Breast epithelium (tissue), 4 donors: Measurements from ENCODE around the gene MIF. TPM values are rescaled to one million over a fixed set of nuclear protein-coding genes. Genes with fewer than 3 reads are reported as not detected.

Experiments
- DNase-seq, 2 donors: peaks; one replicate each; pipeline ENCODE4 v3.0.0-alpha.2; 2019; ENCODE audit warnings: low spot score in 2 of 2
- H3K27ac ChIP-seq, 2 donors: fragments of 200-600 bp; sonication (generic) in 1 of 2; one replicate each; pipeline ENCODE4 v1.5.1; 2016 to 2019; ENCODE audit warnings: mild to moderate bottlenecking in 1 of 2
- H3K27me3 ChIP-seq, 2 donors: fragments of 200-600 bp; sonication (generic) in 1 of 2; one replicate each; pipeline versions ENCODE4 v1.5.1 to v1.6.0; 2017 to 2019; ENCODE audit warnings: control low read depth in 1 of 2, mild to moderate bottlenecking in 1 of 2
- H3K36me3 ChIP-seq: fragments of 200-600 bp; one replicate; pipeline ENCODE4 v1.5.1; 2019
- H3K4me1 ChIP-seq, 2 donors: fragments of 200-600 bp; sonication (generic); one replicate each; pipeline ENCODE4 v1.5.1; 2016 to 2019; ENCODE audit warnings: control low read depth in 1 of 2
- H3K4me3 ChIP-seq, 3 donors: fragments of 200-600 bp; sonication (generic); 1 replicate in 2 of 3; 2 replicates in 1 of 3; pipeline ENCODE4 v1.5.1; 2016 to 2019; ENCODE audit warnings: mild to moderate bottlenecking in 3 of 3, moderate library complexity in 2 of 3
- H3K9me3 ChIP-seq, 2 donors: fragments of 200-600 bp; sonication (generic) in 1 of 2; one replicate each; pipeline ENCODE4 v1.5.1; 2016 to 2019; ENCODE audit warnings: control low read depth in 1 of 2
- CTCF ChIP-seq, 3 donors: fragments of 450-650 bp; IDR thresholded peaks; one replicate each; pipeline ENCODE4 v1.5.1; 2016 to 2017; ENCODE audit warnings: antibody characterized with exemption in 3 of 3, mild to moderate bottlenecking in 3 of 3, moderate library complexity in 3 of 3
- POLR2A ChIP-seq: fragments of 450-650 bp; IDR thresholded peaks from one replicate; pipeline ENCODE4 v1.6.1; 2016; ENCODE audit warnings: antibody characterized with exemption, mild to moderate bottlenecking, moderate library complexity
- POLR2AphosphoS5 ChIP-seq, 3 donors: sonication (generic); formaldehyde crosslinking; IDR thresholded peaks; one replicate each; pipeline ENCODE4 v1.6.1; 2017; ENCODE audit warnings: antibody characterized with exemption in 3 of 3
- intact Hi-C: fragments of 100-400 bp; cut with DNase I; formaldehyde crosslinking; loops from one replicate; pipeline ENCODE4 v1.15.1; 2023; ENCODE audit warnings: low total_unique reads
- total RNA-seq, 3 donors: library from RNA; depleted of rRNA; stranded (reverse); fragments of >200 nt; gene quantifications; one replicate each; pipeline ENCODE4 v1.1.0, GENCODE V29; 2016

MIF gene
- total RNA-seq, 3 donors from 2014 or later = 191 to 466 (median 261) TPM

DNA sequence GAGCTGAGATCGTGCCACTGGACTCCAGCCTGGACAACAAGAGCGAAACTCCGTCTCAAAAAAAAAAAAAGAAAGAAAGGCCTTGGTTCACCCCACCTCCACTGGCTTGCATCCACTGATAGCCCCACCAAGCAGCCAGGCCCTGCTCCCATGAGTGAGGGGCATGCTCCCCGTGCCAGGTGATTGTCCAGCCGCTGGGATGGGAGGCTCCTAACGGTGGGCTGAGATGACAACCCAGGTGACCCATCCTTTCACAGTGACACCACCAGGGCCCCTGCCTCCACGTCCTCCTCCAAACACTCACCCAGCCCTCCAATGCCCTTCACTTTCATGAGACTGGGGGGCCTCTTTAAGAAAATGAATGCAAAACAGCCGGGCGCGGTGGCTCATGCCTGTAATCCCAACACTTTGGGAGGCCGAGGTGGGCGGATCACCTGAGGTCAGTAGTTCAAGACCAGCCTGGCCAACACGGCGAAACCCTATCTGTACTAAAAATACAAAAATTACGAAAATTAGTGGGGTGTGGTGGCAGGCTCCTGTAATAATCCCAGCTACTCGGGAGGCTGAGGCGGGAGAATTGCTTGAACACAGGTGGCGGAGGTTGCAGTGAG is 46.8 kb upstream of the MIF start:
- Histone ChIP-seq H3K27me3 (no peaks in the 10 kb centered on the region), H3K36me3 (no peaks in the 10 kb centered on the region), H3K4me3 (no peak overlapping the region), H3K9me3 (no peaks in the 10 kb centered on the region), H3K4me1 (peaks cover 9 to 23% of the 10 kb centered on the region in 2 donors), H3K27ac (peak overlapping the region; percentile 74 to 76)
- TF ChIP-seq POLR2AphosphoS5 (IDR thresholded peaks at IDR 0.05) = no peak
- TF ChIP-seq CTCF (IDR thresholded peaks at IDR 0.05) = no peak
- no peak for TF ChIP-seq POLR2A
- intact Hi-C loops = loop anchor here (5.0 to 10.0 kb wide), 2 partner anchors 323 to 445 kb away; no protein-coding TSS in a partner anchor
- DNase-seq = no peak

GRCh38 chr22:23847991-23848864 is 46.0 kb upstream of the MIF start:
- intact Hi-C loops = loop anchor here (5.0 to 10.0 kb wide), 2 partner anchors 323 to 446 kb away; no protein-coding TSS in a partner anchor
- no peak for TF ChIP-seq CTCF (IDR thresholded peaks at IDR 0.05)
- no peak for TF ChIP-seq POLR2A
- no peak for TF ChIP-seq POLR2AphosphoS5 (IDR thresholded peaks at IDR 0.05)
- Histone ChIP-seq H3K9me3 (no peaks in the 10 kb centered on the region), H3K4me3 (no peak overlapping the region), H3K4me1 (peaks cover 9 to 23% of the 10 kb centered on the region in 2 donors), H3K27ac (no peak overlapping the region), H3K36me3 (no peaks in the 10 kb centered on the region), H3K27me3 (no peaks in the 10 kb centered on the region)
- DNase-seq = no peak

DNA sequence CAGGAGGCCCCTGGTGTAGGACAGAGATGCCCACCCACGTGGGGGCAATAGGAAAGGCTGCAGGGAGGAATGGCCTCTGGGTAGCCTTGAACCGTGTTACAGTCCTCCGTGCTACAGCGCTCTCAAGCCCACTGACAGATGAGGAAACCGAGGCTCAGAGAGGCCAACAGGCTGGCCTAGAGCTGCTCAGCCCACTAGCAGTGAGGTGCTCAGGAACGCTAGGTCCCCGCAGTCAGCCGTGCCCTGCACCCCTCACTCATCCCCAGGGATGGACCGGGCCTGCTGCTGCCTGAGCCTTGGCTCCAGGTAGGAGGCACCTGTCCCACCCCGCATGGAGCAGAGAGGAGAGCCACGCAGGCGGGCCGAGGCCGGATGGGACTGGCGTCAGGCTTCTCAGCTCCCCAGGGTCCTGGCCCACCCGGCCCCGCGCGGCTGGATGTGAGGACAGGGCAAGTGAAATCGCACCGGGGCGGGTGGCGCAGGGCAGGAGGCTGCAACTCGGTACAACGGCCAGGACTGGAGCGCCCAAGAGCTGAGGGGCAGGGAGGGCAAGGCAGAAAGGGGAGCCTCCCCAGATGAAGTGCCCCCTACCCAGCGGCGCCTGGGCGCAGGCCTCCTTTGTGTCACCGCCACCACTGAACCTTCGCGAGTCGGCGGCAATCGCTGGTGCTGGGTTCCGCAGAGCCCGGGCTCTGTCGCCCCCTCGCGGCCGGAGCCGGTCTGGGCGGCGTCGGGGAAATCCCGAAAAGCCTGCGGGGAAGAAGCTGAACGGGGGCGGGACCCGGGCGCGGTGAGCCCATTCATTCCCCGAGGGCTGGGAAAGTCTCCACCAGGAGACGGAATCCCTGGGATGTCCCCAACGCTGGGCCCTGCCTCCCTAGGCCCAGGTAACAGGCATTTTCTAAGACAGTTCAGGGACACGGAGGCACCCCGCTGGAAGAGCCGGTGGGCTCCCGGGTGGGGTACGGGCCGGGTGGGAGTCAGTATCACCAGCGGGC is 44.9 kb upstream of the MIF start:
- no peaks in the 10 kb centered on the region for H3K9me3 ChIP-seq
- H3K27ac ChIP-seq = no peak overlapping the region
- peak overlapping the region in 1 of 3 donors; percentile 27 for H3K4me3 ChIP-seq
- peaks cover 9 to 23% of the 10 kb centered on the region in 2 donors for H3K4me1 ChIP-seq
- peak; percentile 62 to 85 for DNase-seq
- intact Hi-C loops = loop anchor here (5.0 to 10.0 kb wide), 3 partner anchors 82 to 447 kb away; partner anchors contain the start of gene CHCHD10
- no peaks in the 10 kb centered on the region for H3K27me3 ChIP-seq
- H3K36me3 ChIP-seq = no peaks in the 10 kb centered on the region
- TF ChIP-seq POLR2A (no peak), CTCF (IDR thresholded peaks at IDR 0.05) (peak; percentile 93 to 96 (median 94)), POLR2AphosphoS5 (IDR thresholded peaks at IDR 0.05) (peak in 2 of 3 donors; percentile 31 to 38)

GRCh38 chr22:23850136-23850611 is 44.0 kb upstream of the MIF start:
- no peaks in the 10 kb centered on the region for H3K27me3 ChIP-seq
- no peak overlapping the region for H3K27ac ChIP-seq
- intact Hi-C loops = loop anchor here (5.0 kb wide), 1 partner anchor 83 kb away; the partner anchor contains the start of gene CHCHD10
- DNase-seq = no peak
- H3K36me3 ChIP-seq = no peaks in the 10 kb centered on the region
- TF ChIP-seq CTCF (IDR thresholded peaks at IDR 0.05) = no peak
- no peak for TF ChIP-seq POLR2A
- TF ChIP-seq POLR2AphosphoS5 (IDR thresholded peaks at IDR 0.05) = no peak
- no peak overlapping the region for H3K4me3 ChIP-seq
- H3K9me3 ChIP-seq = no peaks in the 10 kb centered on the region
- H3K4me1 ChIP-seq = peaks cover 7 to 20% of the 10 kb centered on the region in 2 donors
